H1 (cell line): Measurements from ENCODE around the gene EPHB1. TPM values are rescaled to one million over a fixed set of nuclear protein-coding genes. Genes with fewer than 3 reads are reported as not detected.

Source experiments
- CHD1 ChIP-seq: IDR thresholded peaks from 2 replicates; pipeline ENCODE4 v1.6.1; 2012; ENCODE audit warnings: low read depth, low read length, improper control_type of control experiment
- E2F6 ChIP-seq: IDR thresholded peaks from 2 replicates; pipeline ENCODE4 v1.6.1; 2012; ENCODE audit warnings: inconsistent platforms
- FOSL1 ChIP-seq: IDR thresholded peaks from 2 replicates; pipeline ENCODE4 v1.6.1; 2011; ENCODE audit warnings: mild to moderate bottlenecking, low read depth, low read length, moderate library complexity; ENCODE audit not compliant: insufficient read depth
- POLR2A ChIP-seq, 2 experiments: IDR thresholded peaks; 1 replicate in 1 of 2; 2 replicates in 1 of 2; pipeline ENCODE4 v1.6.1; 2011; ENCODE audit warnings: low read depth in 2 of 2, low read length in 2 of 2, mild to moderate bottlenecking in 2 of 2; ENCODE audit errors: control extremely low read depth in 1 of 2
- POLR2AphosphoS5 ChIP-seq: IDR thresholded peaks from 2 replicates; pipeline ENCODE4 v1.6.1; 2011; ENCODE audit warnings: low read depth, low read length
- TBP ChIP-seq: IDR thresholded peaks from 2 replicates; pipeline ENCODE4 v1.6.1; 2011; ENCODE audit warnings: low read depth, low read length, improper control_type of control experiment
- polyA plus RNA-seq, 7 experiments: library from polyadenylated mRNA; depleted of rRNA in 3 of 7; stranded (reverse) in 5 of 7; unstranded in 2 of 7; fragments of >200 nt in 5 of 7; fragments of 200-250 nt in 2 of 7; gene quantifications; 1 replicate in 5 of 7; 2 replicates in 1 of 7; 4 replicates in 1 of 7; pipeline versions ENCODE4 v1.2.1 to v1.2.3, GENCODE V29; 2011 to 2013; ENCODE audit warnings: missing spikeins in 2 of 7, mixed read lengths in 2 of 7
- total RNA-seq: library from RNA; stranded (reverse); fragmentation: NEBNext Ultra II Directional; extraction: Animal tissue kit (Norgen Biotek cat#: 25700); gene quantifications from 2 replicates; pipeline ENCODE4 v1.2.1, GENCODE V29; 2021
- TF ChIP-seq, protein P1 (sequence below): fragments of 300-600 bp; sonication (generic); IDR thresholded peaks from 2 replicates; pipeline ENCODE4 v1.7.1; 2012; ENCODE audit warnings: low read length, moderate library complexity, mild to moderate bottlenecking, inconsistent platforms; ENCODE audit not compliant: insufficient replicate concordance
- TF ChIP-seq, protein P2 (sequence below), 3 experiments: IDR thresholded peaks; 1 replicate in 2 of 3; 2 replicates in 1 of 3; pipeline versions ENCODE4 v1.5.1 to v1.6.1; 2011; ENCODE audit warnings: low read length in 3 of 3, mild to moderate bottlenecking in 3 of 3, inconsistent platforms in 2 of 3, low read depth in 1 of 3, moderate library complexity in 1 of 3; ENCODE audit not compliant: insufficient read depth in 1 of 3; ENCODE audit errors: control extremely low read depth in 1 of 3

Gene EPHB1
- total and polyA plus RNA-seq, 2 of the 8 experiments (the other 6 are each of a cell fraction or from before 2014, with no cell fraction given) = 3.5 to 5.9 TPM

DNA sequence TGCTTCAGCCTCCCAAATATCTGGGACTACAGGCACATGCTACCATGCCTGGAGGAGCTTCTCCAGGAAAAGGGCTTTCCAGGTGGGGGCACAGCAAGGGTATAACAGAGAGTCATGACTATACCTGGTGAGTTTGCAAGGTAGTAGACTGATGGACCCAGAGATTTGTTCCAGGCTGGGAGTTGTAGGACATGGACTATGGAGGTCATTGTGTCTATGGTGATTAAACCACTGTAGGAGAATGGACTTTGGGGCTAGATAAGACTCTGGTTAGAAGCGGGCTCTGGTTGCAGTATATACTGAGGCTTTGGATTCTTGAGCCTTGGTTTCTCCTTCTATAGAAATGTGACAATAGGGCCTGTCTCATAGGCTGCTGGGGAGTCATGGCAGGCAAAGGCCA lies 104.7 kb downstream of the EPHB1 start (continued):
- TF ChIP-seq, protein P1, sequence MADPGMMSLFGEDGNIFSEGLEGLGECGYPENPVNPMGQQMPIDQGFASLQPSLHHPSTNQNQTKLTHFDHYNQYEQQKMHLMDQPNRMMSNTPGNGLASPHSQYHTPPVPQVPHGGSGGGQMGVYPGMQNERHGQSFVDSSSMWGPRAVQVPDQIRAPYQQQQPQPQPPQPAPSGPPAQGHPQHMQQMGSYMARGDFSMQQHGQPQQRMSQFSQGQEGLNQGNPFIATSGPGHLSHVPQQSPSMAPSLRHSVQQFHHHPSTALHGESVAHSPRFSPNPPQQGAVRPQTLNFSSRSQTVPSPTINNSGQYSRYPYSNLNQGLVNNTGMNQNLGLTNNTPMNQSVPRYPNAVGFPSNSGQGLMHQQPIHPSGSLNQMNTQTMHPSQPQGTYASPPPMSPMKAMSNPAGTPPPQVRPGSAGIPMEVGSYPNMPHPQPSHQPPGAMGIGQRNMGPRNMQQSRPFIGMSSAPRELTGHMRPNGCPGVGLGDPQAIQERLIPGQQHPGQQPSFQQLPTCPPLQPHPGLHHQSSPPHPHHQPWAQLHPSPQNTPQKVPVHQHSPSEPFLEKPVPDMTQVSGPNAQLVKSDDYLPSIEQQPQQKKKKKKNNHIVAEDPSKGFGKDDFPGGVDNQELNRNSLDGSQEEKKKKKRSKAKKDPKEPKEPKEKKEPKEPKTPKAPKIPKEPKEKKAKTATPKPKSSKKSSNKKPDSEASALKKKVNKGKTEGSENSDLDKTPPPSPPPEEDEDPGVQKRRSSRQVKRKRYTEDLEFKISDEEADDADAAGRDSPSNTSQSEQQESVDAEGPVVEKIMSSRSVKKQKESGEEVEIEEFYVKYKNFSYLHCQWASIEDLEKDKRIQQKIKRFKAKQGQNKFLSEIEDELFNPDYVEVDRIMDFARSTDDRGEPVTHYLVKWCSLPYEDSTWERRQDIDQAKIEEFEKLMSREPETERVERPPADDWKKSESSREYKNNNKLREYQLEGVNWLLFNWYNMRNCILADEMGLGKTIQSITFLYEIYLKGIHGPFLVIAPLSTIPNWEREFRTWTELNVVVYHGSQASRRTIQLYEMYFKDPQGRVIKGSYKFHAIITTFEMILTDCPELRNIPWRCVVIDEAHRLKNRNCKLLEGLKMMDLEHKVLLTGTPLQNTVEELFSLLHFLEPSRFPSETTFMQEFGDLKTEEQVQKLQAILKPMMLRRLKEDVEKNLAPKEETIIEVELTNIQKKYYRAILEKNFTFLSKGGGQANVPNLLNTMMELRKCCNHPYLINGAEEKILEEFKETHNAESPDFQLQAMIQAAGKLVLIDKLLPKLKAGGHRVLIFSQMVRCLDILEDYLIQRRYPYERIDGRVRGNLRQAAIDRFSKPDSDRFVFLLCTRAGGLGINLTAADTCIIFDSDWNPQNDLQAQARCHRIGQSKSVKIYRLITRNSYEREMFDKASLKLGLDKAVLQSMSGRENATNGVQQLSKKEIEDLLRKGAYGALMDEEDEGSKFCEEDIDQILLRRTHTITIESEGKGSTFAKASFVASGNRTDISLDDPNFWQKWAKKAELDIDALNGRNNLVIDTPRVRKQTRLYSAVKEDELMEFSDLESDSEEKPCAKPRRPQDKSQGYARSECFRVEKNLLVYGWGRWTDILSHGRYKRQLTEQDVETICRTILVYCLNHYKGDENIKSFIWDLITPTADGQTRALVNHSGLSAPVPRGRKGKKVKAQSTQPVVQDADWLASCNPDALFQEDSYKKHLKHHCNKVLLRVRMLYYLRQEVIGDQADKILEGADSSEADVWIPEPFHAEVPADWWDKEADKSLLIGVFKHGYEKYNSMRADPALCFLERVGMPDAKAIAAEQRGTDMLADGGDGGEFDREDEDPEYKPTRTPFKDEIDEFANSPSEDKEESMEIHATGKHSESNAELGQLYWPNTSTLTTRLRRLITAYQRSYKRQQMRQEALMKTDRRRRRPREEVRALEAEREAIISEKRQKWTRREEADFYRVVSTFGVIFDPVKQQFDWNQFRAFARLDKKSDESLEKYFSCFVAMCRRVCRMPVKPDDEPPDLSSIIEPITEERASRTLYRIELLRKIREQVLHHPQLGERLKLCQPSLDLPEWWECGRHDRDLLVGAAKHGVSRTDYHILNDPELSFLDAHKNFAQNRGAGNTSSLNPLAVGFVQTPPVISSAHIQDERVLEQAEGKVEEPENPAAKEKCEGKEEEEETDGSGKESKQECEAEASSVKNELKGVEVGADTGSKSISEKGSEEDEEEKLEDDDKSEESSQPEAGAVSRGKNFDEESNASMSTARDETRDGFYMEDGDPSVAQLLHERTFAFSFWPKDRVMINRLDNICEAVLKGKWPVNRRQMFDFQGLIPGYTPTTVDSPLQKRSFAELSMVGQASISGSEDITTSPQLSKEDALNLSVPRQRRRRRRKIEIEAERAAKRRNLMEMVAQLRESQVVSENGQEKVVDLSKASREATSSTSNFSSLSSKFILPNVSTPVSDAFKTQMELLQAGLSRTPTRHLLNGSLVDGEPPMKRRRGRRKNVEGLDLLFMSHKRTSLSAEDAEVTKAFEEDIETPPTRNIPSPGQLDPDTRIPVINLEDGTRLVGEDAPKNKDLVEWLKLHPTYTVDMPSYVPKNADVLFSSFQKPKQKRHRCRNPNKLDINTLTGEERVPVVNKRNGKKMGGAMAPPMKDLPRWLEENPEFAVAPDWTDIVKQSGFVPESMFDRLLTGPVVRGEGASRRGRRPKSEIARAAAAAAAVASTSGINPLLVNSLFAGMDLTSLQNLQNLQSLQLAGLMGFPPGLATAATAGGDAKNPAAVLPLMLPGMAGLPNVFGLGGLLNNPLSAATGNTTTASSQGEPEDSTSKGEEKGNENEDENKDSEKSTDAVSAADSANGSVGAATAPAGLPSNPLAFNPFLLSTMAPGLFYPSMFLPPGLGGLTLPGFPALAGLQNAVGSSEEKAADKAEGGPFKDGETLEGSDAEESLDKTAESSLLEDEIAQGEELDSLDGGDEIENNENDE = no peak
- no peak for TF ChIP-seq POLR2A (IDR thresholded peaks at IDR 0.05; ENCODE audit: control extremely low read depth in 1 of 2, low read depth in 2 of 2, low read length in 2 of 2)
- no peak for TF ChIP-seq CHD1
- TF ChIP-seq, protein P2, sequence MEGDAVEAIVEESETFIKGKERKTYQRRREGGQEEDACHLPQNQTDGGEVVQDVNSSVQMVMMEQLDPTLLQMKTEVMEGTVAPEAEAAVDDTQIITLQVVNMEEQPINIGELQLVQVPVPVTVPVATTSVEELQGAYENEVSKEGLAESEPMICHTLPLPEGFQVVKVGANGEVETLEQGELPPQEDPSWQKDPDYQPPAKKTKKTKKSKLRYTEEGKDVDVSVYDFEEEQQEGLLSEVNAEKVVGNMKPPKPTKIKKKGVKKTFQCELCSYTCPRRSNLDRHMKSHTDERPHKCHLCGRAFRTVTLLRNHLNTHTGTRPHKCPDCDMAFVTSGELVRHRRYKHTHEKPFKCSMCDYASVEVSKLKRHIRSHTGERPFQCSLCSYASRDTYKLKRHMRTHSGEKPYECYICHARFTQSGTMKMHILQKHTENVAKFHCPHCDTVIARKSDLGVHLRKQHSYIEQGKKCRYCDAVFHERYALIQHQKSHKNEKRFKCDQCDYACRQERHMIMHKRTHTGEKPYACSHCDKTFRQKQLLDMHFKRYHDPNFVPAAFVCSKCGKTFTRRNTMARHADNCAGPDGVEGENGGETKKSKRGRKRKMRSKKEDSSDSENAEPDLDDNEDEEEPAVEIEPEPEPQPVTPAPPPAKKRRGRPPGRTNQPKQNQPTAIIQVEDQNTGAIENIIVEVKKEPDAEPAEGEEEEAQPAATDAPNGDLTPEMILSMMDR (IDR thresholded peaks at IDR 0.05; ENCODE audit: control extremely low read depth in 1 of 3, insufficient read depth in 1 of 3, low read depth in 1 of 3, low read length in 3 of 3) = no peak
- no peak for TF ChIP-seq E2F6
- no peak for TF ChIP-seq FOSL1
- TF ChIP-seq POLR2AphosphoS5 = no peak
- no peak for TF ChIP-seq TBP
